Fibroblast of pulmonary artery (primary cell): Measurements from ENCODE around the gene MSH2.
A peak's percentile ranks its signal among the peaks of the same experiment; 100 is the strongest.

Source experiments
- DNase-seq: peaks from one replicate; pipeline ENCODE4 v3.0.0-alpha.2; 2010; ENCODE audit warnings: low read depth
- H3K4me3 ChIP-seq: replicated peaks from 2 replicates; pipeline ENCODE4 v1.5.1; 2011; ENCODE audit warnings: low read depth, mild to moderate bottlenecking, control low read depth, low read length, moderate library complexity
- CTCF ChIP-seq: IDR thresholded peaks from 2 replicates; pipeline ENCODE4 v1.5.1; 2011; ENCODE audit warnings: mild to moderate bottlenecking, control low read depth, low read length, inconsistent platforms; ENCODE audit errors: missing control alignments

Gene MSH2

DNA sequence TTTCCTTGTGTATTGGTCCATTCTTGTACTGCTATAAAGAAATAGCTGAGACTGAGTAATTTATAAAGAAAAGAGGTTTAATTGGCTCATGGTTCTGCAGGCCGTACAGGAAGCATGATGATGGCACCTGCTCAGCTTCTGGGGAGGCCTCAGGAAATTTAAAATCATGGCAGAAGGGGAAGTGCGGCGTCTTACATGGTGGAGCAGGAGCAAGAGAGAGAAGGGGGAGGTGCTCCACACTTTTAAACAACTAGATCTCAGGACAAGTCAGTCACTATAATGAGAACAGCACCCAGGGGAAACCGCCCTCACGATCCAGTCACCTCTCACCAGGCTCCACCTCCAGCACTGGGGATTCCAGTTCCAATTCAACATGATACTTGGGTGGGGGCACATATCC, 54.3 kb downstream of the MSH2 start:
- DNase-seq: no peak
- no peak for TF ChIP-seq CTCF
- no peak overlapping the region for H3K4me3 ChIP-seq

DNA sequence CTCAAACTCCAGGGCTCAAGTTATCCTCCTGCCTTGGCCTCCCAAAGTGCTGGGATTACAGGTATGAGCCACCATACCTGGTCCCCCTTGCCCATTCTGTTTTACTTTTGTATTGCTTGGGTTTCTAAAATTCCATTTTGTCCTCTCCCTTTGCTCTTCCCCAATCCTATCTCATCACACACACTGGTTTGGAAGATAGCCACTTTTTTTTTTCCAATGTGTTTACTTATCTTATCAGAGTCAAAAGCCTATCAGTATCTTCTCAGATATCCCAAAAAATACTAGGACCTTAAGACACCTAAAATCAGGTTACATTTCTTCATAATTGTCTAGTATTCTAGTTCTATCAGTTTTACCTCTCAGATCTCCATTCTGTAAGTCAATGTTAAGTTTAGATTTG, 56.1 kb downstream of the MSH2 start:
- no peak for DNase-seq
- H3K4me3 ChIP-seq: no peak overlapping the region
- no peak for TF ChIP-seq CTCF

- no peak overlapping the region for H3K4me3 ChIP-seq
- DNase-seq: peak; percentile 27
- TF ChIP-seq CTCF: no peak
Observed at GRCh38 chr2:47460766-47461165, 57.8 kb downstream of the MSH2 start.

GRCh38 chr2:47471429-47472116, 68.6 kb downstream of the MSH2 start:
- no peak for TF ChIP-seq CTCF
- DNase-seq: no peak
- no peak overlapping the region for H3K4me3 ChIP-seq

- no peak for DNase-seq
- no peak for TF ChIP-seq CTCF
- H3K4me3 ChIP-seq: no peak overlapping the region
Observed at GRCh38 chr2:47479863-47480262, 76.9 kb downstream of the MSH2 start.

DNA sequence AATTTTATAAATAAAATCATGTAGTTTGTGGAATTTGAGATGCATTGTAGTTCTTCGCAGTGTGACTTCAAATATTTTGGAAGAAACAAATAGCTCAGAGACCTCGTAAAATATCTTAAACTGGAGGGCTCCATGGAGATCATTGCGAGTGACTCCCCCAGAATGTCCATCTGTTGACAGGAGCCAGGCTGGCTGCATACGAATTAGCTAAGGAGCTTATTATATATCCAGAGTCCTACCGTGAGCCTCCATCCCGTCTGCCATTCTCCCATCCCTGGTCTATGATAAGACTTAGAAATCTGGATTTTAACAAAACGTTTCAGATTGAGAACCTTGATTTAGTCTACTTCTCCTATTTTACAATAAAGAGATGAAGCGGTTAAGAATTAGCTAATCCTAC, 80.2 kb downstream of the MSH2 start:
- DNase-seq: no peak
- TF ChIP-seq CTCF: no peak

GRCh38 chr2:47484396-47484795, 81.4 kb downstream of the MSH2 start:
- TF ChIP-seq CTCF: no peak
- DNase-seq: no peak

More for the DNA sequence above, 80.2 kb downstream of the MSH2 start:
- H3K4me3 ChIP-seq: no peak overlapping the region

More at GRCh38 chr2:47484396-47484795, 81.4 kb downstream of the MSH2 start:
- H3K4me3 ChIP-seq: no peak overlapping the region
